Uterus (tissue), 4 donors: ENCODE data around the gene DRC3. TPM values are rescaled to one million over a fixed set of nuclear protein-coding genes. Genes with fewer than 3 reads are reported as not detected.

Source experiments
- DNase-seq, 2 donors: peaks; one replicate each; pipeline ENCODE4 v3.0.0-alpha.2; 2019 to 2020
- H3K27ac ChIP-seq, 2 donors: fragments of 200-600 bp; sonication (generic); 1 replicate in 1 of 2; 2 replicates in 1 of 2; pipeline ENCODE4 v1.5.1; 2016 to 2018
- H3K27me3 ChIP-seq, 2 donors: fragments of 200-600 bp; sonication (generic); one replicate each; pipeline ENCODE4 v1.5.1; 2018 to 2019; ENCODE audit warnings: control low read depth in 1 of 2
- H3K36me3 ChIP-seq, 2 donors: fragments of 200-600 bp; sonication (generic); one replicate each; pipeline ENCODE4 v1.5.1; 2019; ENCODE audit warnings: control low read depth in 1 of 2
- H3K4me1 ChIP-seq, 2 donors: fragments of 200-600 bp; sonication (generic); one replicate each; pipeline ENCODE4 v1.5.1; 2018 to 2019; ENCODE audit warnings: control low read depth in 1 of 2
- H3K4me3 ChIP-seq, 2 donors: fragments of 200-600 bp; sonication (generic); 1 replicate in 1 of 2; 2 replicates in 1 of 2; pipeline ENCODE4 v1.5.1; 2018 to 2019; ENCODE audit warnings: mild to moderate bottlenecking in 1 of 2
- H3K9me3 ChIP-seq, 2 donors: fragments of 200-600 bp; sonication (generic); one replicate each; pipeline ENCODE4 v1.5.1; 2019; ENCODE audit warnings: control low read depth in 1 of 2
- POLR2A ChIP-seq, 2 donors: fragments of 450-650 bp; IDR thresholded peaks; one replicate each; pipeline ENCODE4 v1.6.1; 2016; ENCODE audit warnings: antibody characterized with exemption in 2 of 2, mild to moderate bottlenecking in 1 of 2, moderate library complexity in 1 of 2
- intact Hi-C: fragments of 100-400 bp; cut with DNase I; formaldehyde crosslinking; loops from one replicate; pipeline ENCODE4 v1.15.1; 2023; ENCODE audit warnings: low total_unique reads
- total RNA-seq, 4 donors: library from RNA; depleted of rRNA in 3 of 4; stranded (reverse); fragments of >200 nt in 3 of 4; gene quantifications; one replicate each; pipeline versions ENCODE4 v1.1.0 to v1.2.4, GENCODE V29; 2014 to 2023
- TF ChIP-seq, protein P1 (sequence below), 4 experiments: fragments of 200-600 bp in 2 of 4; fragments of 450-650 bp in 2 of 4; sonication (generic) in 2 of 4; IDR thresholded peaks; one replicate each; pipeline ENCODE4 v1.5.1; 2016 to 2019; ENCODE audit warnings: antibody characterized with exemption in 4 of 4, mild to moderate bottlenecking in 2 of 4, moderate library complexity in 1 of 4
- donor health status: DM: yes; HTN: yes; CAD: no.

The DRC3 gene
- total RNA-seq, 4 donors from 2014 or later = 7.7 to 18.5 (median 13.6) TPM

DNA sequence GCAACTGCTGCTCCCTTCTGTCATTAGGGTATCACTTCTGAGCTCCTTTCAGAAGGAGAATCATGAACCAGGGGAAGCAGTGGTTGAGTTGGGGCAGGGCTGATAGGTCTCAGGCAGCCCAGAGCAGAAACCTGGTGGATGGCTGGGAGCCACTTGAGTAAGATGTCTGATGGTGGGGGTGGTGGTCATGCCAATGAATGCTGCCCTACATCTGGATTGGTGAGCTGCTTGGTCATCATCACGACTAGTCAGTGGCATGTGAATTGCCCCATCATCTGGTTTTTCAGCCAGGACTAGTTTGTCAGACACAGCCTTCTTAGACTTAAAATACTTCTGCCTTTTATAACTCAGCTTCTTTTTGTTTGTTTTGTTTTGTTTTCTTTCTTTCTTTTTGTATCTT lies 69.1 kb downstream of the DRC3 start:
- Histone ChIP-seq H3K4me1 (peaks cover 0 to 9% of the 10 kb centered on the region in 2 donors), H3K27ac (no peak overlapping the region), H3K27me3 (no peaks in the 10 kb centered on the region), H3K36me3 (no peaks in the 10 kb centered on the region), H3K9me3 (no peaks in the 10 kb centered on the region), H3K4me3 (no peak overlapping the region)
- intact Hi-C loops = no loop called here
- TF ChIP-seq, protein P1, sequence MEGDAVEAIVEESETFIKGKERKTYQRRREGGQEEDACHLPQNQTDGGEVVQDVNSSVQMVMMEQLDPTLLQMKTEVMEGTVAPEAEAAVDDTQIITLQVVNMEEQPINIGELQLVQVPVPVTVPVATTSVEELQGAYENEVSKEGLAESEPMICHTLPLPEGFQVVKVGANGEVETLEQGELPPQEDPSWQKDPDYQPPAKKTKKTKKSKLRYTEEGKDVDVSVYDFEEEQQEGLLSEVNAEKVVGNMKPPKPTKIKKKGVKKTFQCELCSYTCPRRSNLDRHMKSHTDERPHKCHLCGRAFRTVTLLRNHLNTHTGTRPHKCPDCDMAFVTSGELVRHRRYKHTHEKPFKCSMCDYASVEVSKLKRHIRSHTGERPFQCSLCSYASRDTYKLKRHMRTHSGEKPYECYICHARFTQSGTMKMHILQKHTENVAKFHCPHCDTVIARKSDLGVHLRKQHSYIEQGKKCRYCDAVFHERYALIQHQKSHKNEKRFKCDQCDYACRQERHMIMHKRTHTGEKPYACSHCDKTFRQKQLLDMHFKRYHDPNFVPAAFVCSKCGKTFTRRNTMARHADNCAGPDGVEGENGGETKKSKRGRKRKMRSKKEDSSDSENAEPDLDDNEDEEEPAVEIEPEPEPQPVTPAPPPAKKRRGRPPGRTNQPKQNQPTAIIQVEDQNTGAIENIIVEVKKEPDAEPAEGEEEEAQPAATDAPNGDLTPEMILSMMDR (IDR thresholded peaks at IDR 0.05) = no peak
- no peak for TF ChIP-seq POLR2A (IDR thresholded peaks at IDR 0.05)
- DNase-seq = no peak

DNA sequence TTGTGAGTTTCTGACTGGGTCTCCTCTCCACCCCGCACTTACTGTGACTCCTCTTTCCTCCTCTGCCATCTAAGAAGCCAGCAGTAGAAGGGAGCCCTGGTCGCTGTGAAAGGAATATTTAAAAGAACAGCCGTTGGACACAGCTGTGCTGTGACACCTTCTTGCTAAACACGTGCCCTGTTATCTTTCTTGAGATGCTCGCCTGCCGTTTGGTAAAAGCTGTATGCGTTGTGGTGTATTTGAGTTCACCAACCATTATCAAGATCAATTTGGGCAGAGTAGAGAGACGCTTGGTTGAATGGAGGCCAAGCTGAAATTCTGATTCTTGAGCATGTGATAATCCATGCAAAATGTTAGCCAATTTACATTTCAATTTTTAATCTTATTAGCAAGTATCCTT lies 70.3 kb downstream of the DRC3 start:
- Histone ChIP-seq H3K4me1 (peaks cover 0 to 9% of the 10 kb centered on the region in 2 donors), H3K27ac (no peak overlapping the region), H3K4me3 (no peak overlapping the region), H3K9me3 (no peaks in the 10 kb centered on the region), H3K27me3 (no peaks in the 10 kb centered on the region), H3K36me3 (no peaks in the 10 kb centered on the region)
- intact Hi-C loops = no loop called here
- no peak for DNase-seq
- TF ChIP-seq, protein P1 (IDR thresholded peaks at IDR 0.05) = no peak
- TF ChIP-seq POLR2A (IDR thresholded peaks at IDR 0.05) = no peak

DNA sequence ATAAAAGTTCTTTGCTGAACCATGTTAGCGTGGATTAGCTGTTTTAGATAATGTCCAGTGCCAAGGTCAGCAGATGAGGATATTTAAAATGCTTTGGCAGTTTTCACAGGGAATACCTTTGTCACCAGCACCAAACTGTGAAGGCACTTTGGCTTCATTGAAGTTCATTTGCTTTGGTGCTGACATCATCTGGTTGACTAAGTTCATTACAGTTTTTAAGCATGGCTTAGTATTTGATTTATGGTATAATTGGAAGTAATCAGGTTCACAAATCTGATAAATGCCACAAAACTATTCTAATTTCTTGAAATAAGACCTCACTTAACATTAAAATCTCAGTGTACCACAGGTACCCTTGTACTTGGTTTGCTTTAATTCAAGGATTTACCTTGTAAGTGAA lies 70.8 kb downstream of the DRC3 start:
- intact Hi-C loops = no loop called here

DNA sequence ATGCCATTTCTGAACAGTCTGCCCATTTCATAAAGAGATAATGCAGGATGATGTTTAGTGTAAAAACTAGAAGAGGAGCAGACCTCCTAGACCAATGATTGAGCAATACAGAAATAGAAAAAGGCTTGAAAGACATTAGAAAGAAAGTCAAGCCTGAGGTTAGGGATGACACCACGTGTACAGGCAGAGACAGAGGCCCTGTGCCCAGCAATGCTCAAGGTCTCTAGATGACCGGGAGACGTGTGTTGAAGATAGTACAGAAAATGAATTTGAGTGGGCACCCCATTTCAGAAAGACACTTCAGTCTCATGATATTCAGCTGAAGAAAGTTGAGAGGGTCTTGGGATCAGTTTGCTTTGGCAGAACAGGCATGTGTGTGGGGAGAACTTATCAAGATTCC lies 71.9 kb downstream of the DRC3 start:
- Histone ChIP-seq H3K36me3 (no peaks in the 10 kb centered on the region), H3K9me3 (no peaks in the 10 kb centered on the region), H3K27ac (no peak overlapping the region), H3K4me3 (no peak overlapping the region), H3K4me1 (peaks cover 0 to 9% of the 10 kb centered on the region in 2 donors), H3K27me3 (no peaks in the 10 kb centered on the region)
- TF ChIP-seq, protein P1 (IDR thresholded peaks at IDR 0.05) = no peak
- no peak for TF ChIP-seq POLR2A (IDR thresholded peaks at IDR 0.05)
- DNase-seq = no peak
- intact Hi-C loops = no loop called here

More for the DNA sequence above, 70.8 kb downstream of the DRC3 start:
- Histone ChIP-seq H3K4me3 (no peak overlapping the region), H3K27me3 (no peaks in the 10 kb centered on the region), H3K4me1 (peaks cover 0 to 9% of the 10 kb centered on the region in 2 donors), H3K36me3 (no peaks in the 10 kb centered on the region), H3K27ac (no peak overlapping the region), H3K9me3 (no peaks in the 10 kb centered on the region)
- TF ChIP-seq POLR2A (IDR thresholded peaks at IDR 0.05) = no peak
- TF ChIP-seq, protein P1 (IDR thresholded peaks at IDR 0.05) = no peak
- DNase-seq = no peak

DNA sequence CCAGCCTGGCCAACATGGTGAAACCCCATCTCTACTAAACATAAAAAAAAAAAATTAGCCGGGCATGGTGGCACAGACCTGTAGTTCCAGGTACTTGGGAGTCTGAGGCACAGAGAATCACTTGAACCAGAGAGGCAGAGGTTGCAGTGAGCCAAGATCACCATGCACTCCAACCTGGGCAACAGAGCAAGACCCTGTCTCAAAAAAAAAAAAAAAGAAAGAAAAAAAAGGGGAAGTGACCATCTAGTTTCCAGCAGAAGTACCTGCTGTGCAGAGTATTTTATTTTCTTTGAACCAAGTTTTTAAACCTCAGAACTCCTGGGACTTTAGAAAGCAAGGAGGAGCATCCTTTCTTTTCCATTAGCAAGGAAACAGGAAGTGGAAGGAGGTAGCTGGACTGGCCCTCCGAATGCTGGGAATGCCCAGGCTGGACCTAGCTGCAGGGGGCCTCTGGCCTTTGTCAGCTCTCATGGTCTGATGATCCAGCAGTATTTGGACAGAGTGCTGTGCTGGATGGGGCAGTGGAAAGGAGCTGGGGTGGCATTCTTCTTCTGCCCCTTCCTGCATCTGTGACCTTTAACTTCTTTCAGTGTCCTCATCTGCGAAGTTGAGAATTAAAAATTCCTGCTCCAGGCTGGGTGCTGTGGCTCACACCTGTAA lies 73.2 kb downstream of the DRC3 start:
- Histone ChIP-seq H3K9me3 (no peaks in the 10 kb centered on the region), H3K4me1 (peaks cover 0 to 4% of the 10 kb centered on the region in 2 donors), H3K36me3 (no peaks in the 10 kb centered on the region), H3K27ac (no peak overlapping the region), H3K4me3 (no peak overlapping the region), H3K27me3 (no peaks in the 10 kb centered on the region)
- intact Hi-C loops = no loop called here
- TF ChIP-seq POLR2A (IDR thresholded peaks at IDR 0.05) = no peak
- DNase-seq = no peak
